ENCODE results near the gene PTCD1.

DNA sequence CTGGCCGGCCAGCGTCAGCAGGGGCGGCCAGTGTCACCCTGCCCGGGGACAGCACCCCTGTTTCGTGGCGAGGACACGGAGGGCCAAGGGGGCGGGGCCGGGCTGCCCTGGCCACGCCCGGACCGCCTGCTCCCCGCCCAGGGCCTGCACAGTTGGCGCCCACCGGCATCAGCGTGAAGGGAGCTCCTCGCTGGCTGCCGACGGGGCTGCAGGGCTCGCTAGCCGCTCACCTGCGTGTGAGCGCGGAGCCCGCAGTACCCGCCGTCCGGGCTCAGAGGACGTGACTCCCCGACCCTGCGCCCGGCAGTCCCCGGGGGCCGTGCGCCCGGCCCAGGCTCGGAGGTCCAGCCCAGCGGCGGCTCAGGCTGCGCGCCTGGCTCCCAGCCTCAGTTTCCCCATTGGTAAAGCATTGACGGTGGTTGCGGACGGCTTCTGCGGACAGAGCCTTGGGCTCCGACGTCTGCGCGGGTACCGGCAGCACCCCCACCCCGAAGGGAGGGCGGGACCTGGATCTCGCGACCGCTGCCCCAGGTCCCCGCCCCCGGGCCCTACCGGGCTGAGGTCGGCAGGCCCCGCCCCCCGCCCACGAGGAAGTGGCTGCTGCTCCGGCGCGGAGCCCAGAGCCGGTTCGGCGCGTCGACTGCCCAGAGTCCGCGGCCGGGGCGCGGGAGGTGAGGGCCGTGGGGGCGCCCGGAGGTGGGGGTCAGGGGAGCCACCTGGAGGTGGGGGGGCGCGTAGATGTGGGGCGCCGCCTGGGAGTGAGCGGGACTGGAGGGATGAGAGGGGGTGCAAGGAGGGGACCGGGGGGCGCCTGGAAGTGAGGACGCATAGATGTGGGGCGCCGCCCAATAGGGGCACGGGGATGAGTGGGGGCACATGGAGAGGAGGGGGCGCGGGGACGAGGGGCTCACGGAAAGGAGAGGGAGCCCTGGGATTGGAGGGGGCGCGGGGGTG is 64.2 kb downstream of the PTCD1 start, which contains the start of gene ARPC1B:
- TF ChIP-seq TAF1 (IDR thresholded peaks at IDR 0.05; ENCODE audit: borderline replicate concordance, low read depth, low read length), result 0 out of 2 replicates have a peak, but pooled peaks have one; percentile 54
- TF ChIP-seq POLR2A (IDR thresholded peaks at IDR 0.05; ENCODE audit: low read depth, low read length), result no peak; the same call in 1 of the 2 replicates
- peak; percentile 41; the same call in 1 of the 2 replicates for TF ChIP-seq POLR2AphosphoS5 (IDR thresholded peaks at IDR 0.05; ENCODE audit: low read depth, low read length)
